Chondrocyte (in vitro differentiated cells): ENCODE measurements around the gene AFF3. TPM values are rescaled to one million over a fixed set of nuclear protein-coding genes. Genes with fewer than 3 reads are reported as not detected.

Source experiments
- DNase-seq: peaks from one replicate; pipeline ENCODE4 v3.0.0; 2021; ENCODE audit warnings: mixed read lengths, low spot score
- H3K27ac Mint-ChIP-seq: one replicate; pipeline ENCODE4 v1.8.0; 2021; ENCODE audit warnings: mild to moderate bottlenecking, moderate library complexity, mixed read lengths; ENCODE audit not compliant: unreplicated experiment
- H3K27me3 Mint-ChIP-seq: 2 replicates; pipeline ENCODE4 v1.8.0; 2021; ENCODE audit warnings: low read depth, mixed read lengths
- H3K36me3 Mint-ChIP-seq: 2 replicates; pipeline ENCODE4 v1.8.0; 2021; ENCODE audit warnings: low read depth, mixed read lengths
- H3K4me1 Mint-ChIP-seq: 2 replicates; pipeline ENCODE4 v1.8.0; 2021; ENCODE audit warnings: low read depth, mild to moderate bottlenecking, mixed read lengths
- H3K4me3 Mint-ChIP-seq: one replicate; pipeline ENCODE4 v1.8.0; 2021; ENCODE audit warnings: mild to moderate bottlenecking, moderate library complexity, mixed read lengths; ENCODE audit not compliant: unreplicated experiment
- H3K9me3 Mint-ChIP-seq: 2 replicates; pipeline ENCODE4 v1.8.0; 2021; ENCODE audit warnings: low read depth, mixed read lengths
- total RNA-seq: library from RNA; stranded (reverse); gene quantifications from 3 replicates; pipeline ENCODE4 v1.2.1, GENCODE V29; 2021
- TF ChIP-seq, protein P1 (sequence below): fragments of 200-600 bp; sonication (generic); IDR thresholded peaks from 2 replicates; pipeline ENCODE4 v1.5.0; 2021; ENCODE audit warnings: antibody characterized with exemption, mild to moderate bottlenecking, moderate library complexity

The AFF3 gene
- total RNA-seq, 1 donor from 2014 or later, result 127 TPM

DNA sequence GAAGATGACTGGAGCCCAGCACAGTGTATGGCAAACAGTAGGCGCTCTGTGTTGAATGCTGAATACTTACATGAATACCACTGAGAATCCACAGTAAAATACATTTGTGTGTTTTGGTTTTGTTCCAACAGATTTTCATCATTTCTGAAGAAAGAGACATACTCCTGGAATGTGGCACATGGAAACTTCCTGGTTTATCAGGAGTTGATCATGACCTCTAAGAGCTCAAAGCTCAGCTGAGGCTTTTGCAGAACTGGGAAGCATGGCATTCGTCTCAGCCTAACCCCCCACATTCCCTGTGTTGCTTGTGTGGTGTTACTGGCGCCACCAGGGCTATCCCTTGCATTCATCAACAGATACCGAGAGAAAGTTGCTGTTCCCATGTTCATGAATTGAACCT is 335.6 kb downstream of the AFF3 start:
- H3K27ac Mint-ChIP-seq, result peak overlapping the region; percentile 84
- TF ChIP-seq, protein P1, sequence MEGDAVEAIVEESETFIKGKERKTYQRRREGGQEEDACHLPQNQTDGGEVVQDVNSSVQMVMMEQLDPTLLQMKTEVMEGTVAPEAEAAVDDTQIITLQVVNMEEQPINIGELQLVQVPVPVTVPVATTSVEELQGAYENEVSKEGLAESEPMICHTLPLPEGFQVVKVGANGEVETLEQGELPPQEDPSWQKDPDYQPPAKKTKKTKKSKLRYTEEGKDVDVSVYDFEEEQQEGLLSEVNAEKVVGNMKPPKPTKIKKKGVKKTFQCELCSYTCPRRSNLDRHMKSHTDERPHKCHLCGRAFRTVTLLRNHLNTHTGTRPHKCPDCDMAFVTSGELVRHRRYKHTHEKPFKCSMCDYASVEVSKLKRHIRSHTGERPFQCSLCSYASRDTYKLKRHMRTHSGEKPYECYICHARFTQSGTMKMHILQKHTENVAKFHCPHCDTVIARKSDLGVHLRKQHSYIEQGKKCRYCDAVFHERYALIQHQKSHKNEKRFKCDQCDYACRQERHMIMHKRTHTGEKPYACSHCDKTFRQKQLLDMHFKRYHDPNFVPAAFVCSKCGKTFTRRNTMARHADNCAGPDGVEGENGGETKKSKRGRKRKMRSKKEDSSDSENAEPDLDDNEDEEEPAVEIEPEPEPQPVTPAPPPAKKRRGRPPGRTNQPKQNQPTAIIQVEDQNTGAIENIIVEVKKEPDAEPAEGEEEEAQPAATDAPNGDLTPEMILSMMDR, result no peak
- H3K27me3 Mint-ChIP-seq, result no peaks in the 10 kb centered on the region
- H3K4me3 Mint-ChIP-seq, result no peak overlapping the region
- H3K4me1 Mint-ChIP-seq, result peaks cover 76% of the 10 kb centered on the region
- peaks cover 8% of the 10 kb centered on the region for H3K36me3 Mint-ChIP-seq
- peaks cover 12% of the 10 kb centered on the region for H3K9me3 Mint-ChIP-seq
- DNase-seq, result no peak

DNA sequence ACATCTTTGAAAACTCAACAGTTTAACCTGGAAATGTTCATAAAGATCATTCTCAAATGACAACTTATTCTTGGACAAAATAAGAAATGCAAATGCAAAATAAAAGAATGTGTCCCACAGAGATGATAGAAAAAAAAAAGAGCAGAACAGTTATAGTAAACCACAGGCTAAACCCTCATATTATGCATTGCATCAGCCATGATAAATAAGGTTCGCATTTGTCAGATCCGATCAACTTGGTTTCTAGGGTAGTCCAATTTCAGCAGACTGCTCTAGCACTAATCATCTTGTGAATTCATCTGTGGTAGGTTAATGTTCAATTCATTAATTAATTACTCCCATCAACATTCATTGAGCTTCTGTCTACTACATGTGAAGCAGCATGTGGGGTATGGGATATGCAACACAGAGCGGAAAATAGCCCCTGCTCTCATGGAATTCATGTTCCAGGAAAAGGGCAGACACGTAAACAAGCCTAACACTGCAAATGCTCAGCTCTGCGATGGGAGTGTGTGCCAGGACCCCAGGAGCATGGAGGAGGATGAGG is 336.4 kb downstream of the AFF3 start:
- H3K36me3 Mint-ChIP-seq, result peaks cover 7% of the 10 kb centered on the region
- peaks cover 74% of the 10 kb centered on the region for H3K4me1 Mint-ChIP-seq
- no peaks in the 10 kb centered on the region for H3K27me3 Mint-ChIP-seq

DNA sequence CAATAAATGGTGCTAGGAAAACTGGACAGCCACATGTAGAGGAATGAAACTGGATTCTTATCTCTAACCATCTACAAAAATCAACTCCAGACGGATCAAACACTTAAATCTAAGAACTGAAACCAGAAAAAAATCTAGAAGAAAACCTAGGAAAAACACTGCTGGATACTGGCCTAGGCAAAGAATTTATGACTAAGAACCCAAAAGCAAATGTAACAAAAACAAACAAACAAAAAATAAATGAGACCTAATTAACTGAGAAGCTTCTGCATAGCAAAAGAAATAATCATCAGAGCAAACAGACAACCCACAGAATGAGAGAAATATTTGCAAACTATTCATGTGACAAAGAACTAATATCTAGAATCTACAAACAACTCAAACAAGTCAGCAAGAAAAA is 338.5 kb downstream of the AFF3 start:
- Mint-ChIP-seq H3K9me3 (peaks cover 12% of the 10 kb centered on the region), H3K27ac (no peak overlapping the region), H3K4me3 (no peak overlapping the region), H3K4me1 (peaks cover 56% of the 10 kb centered on the region), H3K36me3 (peaks cover 8% of the 10 kb centered on the region), H3K27me3 (no peaks in the 10 kb centered on the region)
- DNase-seq, result no peak
- TF ChIP-seq, protein P1, result no peak

More for the DNA sequence above, 336.4 kb downstream of the AFF3 start:
- no peak for DNase-seq
- TF ChIP-seq, protein P1, result no peak
- peak overlapping the region; percentile 84 for H3K27ac Mint-ChIP-seq
- H3K9me3 Mint-ChIP-seq, result peaks cover 12% of the 10 kb centered on the region
- no peak overlapping the region for H3K4me3 Mint-ChIP-seq

DNA sequence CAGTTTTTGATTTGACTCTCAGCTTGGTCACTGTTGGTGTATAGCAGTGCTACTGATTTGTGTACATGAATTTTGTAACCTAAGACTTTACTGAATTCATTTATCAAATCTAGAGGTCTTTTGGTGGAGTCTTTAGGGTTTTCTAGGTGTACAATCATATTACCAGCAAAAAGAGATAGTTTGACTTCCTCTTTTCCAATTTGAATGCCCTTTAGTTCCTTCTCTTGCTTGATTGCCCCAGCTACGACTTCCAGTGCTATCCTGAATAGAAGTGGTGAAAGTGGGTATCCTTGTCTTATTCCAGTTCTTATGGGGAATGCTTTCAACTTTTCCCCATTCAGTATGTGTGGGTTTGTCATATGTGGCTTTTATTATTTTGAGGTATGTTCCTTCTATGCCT is 339.7 kb downstream of the AFF3 start:
- Mint-ChIP-seq H3K4me3 (no peak overlapping the region), H3K27me3 (no peaks in the 10 kb centered on the region), H3K27ac (no peak overlapping the region), H3K9me3 (peaks cover 13% of the 10 kb centered on the region), H3K4me1 (peaks cover 45% of the 10 kb centered on the region), H3K36me3 (peaks cover 8% of the 10 kb centered on the region)
- DNase-seq, result no peak
- TF ChIP-seq, protein P1, result no peak

DNA sequence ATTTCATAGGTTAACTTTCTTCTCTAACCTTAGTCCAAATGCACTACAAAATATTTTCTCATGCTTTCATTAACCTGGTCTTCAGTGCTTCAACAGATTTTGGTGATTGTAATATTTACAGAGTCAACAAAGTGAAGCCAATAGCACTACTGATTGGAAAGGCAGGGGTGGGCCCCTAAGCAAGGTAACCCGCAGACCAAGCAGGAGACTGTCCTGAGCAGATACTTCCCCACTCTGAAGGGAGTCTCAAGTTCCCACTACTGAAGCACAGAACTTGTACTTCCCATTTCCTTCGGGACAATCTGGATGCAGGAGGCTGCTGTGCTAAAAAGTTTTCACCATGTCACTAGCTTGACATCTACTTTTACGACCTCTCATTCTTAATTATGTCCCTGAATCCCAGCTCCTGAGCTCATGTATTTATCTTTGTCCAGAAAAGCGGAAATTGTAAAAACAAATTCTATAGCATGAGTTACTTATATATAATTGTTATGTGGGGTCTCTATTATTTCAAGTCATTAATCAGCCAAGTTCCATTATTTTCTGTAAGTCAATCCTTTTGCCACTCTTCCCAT is 341.0 kb downstream of the AFF3 start:
- H3K36me3 Mint-ChIP-seq, result peaks cover 19% of the 10 kb centered on the region
- peaks cover 26% of the 10 kb centered on the region for H3K9me3 Mint-ChIP-seq
- TF ChIP-seq, protein P1, result no peak
- no peak for DNase-seq
- H3K27ac Mint-ChIP-seq, result no peak overlapping the region
- peaks cover 32% of the 10 kb centered on the region for H3K4me1 Mint-ChIP-seq
- H3K4me3 Mint-ChIP-seq, result no peak overlapping the region
- no peaks in the 10 kb centered on the region for H3K27me3 Mint-ChIP-seq
